ENCODE data around the gene CEMIP2.
"Not testable (repeated sequence)": the region's sequence is repeated elsewhere in the genome, so short reads cannot be mapped to it uniquely, and the experiment has no call there.

The CEMIP2 gene

DNA sequence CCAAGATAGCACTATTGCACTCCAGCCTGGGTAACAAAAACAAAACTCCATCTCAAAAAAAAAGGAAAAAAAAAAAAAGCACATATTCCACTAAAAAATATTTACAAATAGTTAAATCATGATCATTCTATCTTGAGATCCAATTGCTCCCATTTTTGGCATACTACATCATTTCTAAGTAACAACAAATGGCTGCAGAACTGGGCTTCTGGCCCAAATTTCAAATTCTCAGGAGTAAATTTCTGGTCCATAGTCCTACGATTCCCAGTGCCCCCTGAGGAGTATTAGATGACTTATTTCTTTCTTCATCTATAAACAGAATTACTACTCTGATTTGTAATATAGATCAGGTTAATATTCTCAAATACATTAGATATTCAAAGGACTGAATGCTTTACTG lies 62.1 kb downstream of the CEMIP2 start:
- DNase-seq (ENCODE audit: low spot score): no peak

DNA sequence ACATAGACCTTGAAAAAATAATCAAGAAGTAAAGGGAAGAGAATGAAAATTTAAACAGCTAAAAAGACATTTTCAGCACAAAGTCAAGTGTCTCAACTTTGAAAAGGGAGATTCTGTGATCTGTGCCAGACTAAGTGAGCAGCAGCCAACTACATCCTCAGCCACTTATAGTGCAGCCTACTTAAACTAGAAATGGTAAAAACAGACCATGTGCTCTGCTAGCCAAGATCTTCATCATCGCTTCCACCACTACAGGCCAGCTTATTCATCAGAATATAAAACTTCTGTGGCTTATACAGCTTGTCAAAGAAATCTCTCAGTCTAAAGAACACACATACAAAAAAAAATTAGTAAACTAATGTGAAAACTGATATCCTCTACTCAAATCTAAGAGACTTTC lies 63.5 kb downstream of the CEMIP2 start:
- no peak for DNase-seq (ENCODE audit: low spot score)

DNA sequence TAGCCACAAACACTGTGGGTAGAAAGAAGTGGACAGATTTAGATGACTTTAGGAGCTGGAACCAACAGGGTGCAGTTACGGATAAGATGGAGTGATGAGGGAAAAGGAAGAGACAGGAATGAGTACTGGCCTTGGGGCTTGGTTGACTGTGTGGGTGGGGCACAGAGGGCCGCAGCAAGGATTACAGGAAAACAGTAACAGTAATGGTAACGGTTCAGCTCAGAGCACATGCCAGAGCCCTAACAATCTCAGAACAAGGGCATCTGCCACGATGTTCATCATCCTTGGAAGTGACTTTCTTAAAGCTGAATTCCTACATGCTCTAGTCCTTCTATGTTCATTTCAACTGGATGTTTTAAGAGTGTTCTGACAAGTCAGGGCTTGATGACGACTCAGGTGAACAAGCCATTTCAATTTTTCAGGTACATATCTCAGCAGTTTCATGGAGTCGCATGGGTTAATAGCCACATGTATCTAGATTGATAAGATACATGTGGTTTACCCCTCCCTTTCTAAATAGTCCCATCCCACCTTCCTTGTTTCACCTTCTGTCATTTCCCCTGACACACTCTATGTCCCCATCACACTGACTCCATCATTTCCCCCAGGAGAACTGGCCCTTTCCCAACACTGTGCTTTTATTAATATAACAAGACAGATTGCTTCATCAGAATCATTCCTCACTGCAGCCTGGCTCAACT lies 65.0 kb downstream of the CEMIP2 start:
- no peak for DNase-seq (ENCODE audit: low spot score)

DNA sequence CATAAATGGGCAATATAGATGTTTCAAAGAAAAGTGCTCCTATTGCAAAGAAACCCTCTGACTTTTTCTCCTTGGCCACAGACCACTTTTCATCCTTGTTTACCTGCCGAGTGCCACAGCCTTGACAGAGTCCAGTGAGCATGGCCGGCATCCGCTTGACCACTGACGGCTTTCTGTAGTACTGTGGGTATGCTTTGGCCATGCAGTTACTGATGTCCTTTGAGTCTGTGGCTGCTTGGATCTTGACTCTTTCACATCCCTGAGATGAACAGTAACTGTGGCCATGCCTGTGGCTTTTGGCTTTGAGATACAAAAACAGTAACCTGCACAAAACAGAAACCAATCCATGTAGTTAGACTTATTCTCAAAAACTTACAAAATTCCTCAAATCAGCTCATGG lies 70.4 kb downstream of the CEMIP2 start:
- no peak for DNase-seq (ENCODE audit: low spot score)

- DNase-seq (ENCODE audit: low spot score): no peak
Measured at GRCh38 chr9:71694332-71694731, 74.0 kb downstream of the CEMIP2 start.

DNA sequence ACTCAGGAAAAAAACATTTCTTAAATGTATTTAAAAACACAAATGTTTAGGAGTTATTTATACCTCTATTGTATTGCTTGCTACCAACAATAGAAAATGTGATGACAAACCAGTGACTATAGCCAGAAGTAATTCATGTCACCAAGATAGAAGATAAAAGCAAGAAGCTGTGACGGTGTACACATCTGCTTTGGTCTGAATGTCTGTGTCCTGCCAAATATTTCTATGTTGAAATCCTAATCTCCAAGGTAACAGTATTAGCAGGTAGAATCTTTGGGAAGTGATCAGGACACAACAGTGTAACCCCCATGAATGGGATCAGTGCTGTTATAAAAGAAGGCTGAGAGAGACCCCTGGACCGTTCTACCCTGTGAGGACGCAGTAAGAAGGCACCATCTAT lies 74.7 kb downstream of the CEMIP2 start:
- no peak for DNase-seq (ENCODE audit: low spot score)

- no peak for DNase-seq (ENCODE audit: low spot score)
Measured at GRCh38 chr9:71692337-71692736, 76.0 kb downstream of the CEMIP2 start.

- not testable (repeated sequence) for DNase-seq (ENCODE audit: low spot score)
Measured at GRCh38 chr9:71691576-71691975, 76.7 kb downstream of the CEMIP2 start.

DNA sequence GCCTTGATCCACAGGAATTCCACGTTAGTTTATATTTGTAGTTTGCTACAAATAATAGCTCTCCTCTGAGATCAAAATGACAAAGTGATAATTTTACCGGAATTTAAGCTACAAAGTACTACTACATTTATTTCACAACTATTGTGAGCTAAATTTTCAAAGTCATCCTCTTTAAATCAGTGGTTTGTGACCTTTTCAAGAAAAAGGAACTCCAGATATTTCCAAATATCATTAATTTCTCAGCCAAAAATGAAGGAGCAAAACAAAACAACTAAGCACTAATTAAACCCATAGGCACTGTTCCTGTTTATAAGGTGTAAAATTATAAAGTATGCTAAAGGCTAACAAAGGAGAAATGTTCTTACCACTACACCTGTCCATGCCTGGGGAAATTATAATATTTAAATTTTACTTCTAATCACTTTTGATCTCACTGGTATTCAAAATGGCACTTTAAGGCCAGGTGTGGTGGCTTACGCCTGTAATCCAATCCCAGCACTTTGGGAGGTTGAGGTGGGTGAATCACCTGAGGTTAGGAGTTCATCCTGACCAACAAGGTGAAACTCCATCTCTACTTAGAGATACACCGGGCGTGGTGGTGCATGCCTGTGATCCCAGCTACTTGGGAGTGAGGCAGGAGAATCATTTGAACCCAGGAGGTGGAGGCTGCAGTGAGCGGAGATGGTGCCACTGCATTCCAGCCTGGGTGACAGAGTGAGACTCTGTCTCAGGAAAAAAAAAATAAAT lies 77.5 kb downstream of the CEMIP2 start:
- DNase-seq (ENCODE audit: low spot score): no peak

- DNase-seq (ENCODE audit: low spot score): no peak
Measured at GRCh38 chr9:71690063-71690688, 78.1 kb downstream of the CEMIP2 start.

DNA sequence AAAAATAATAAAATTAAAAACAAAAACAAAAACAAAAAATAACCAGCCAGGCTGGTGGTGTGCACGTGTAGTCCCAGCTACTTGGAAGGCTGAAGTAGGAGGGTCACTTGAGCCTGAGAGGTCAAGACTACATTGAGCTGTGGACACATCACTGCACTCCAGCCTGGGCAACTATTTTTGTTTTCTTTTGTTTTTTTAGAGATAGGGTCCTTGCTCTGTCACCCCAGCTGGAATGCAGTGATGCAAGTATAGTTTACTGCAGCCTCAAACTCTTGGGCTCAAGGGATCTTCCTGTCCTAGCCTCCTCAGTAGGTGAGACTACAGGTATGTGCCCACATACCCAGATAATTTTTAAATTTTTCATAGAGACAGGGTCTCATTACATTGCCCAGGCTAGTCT lies 80.6 kb downstream of the CEMIP2 start:
- DNase-seq (ENCODE audit: low spot score): no peak

- no peak for DNase-seq (ENCODE audit: low spot score)
Measured at GRCh38 chr9:71685988-71686387, 82.3 kb downstream of the CEMIP2 start.

- DNase-seq (ENCODE audit: low spot score): no peak
Measured at GRCh38 chr9:71685394-71685793, 82.9 kb downstream of the CEMIP2 start.

- DNase-seq (ENCODE audit: low spot score): no peak
Measured at GRCh38 chr9:71684566-71684965, 83.7 kb downstream of the CEMIP2 start.

GRCh38 chr9:71683598-71684235 lies 84.6 kb downstream of the CEMIP2 start:
- DNase-seq (ENCODE audit: low spot score): no peak

DNA sequence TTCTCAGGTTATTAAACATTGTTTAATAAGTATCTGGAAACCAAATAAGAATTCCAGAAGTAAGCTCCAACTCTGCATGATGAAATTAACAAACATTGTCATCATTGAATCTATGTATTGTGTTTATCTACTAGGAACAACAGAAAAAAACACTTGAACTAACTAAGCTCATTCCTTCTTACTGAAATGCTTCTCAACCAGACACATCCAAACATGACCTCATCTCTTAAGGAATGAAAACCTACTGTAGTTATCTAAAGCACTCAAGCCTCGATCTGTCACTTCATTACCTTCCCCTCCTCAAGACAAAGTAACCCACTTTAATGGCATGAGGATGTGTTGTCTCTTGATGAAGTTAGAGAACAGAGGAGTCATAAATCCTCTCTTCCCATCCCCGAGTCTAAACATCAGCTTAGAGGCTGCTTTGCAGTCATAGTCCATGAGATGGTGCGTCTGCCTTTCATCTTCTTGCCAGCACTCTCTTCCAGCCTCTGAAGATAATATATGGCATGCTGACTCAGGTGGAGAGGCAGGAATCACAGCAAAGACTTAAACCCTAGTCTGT lies 86.5 kb downstream of the CEMIP2 start:
- DNase-seq (ENCODE audit: low spot score): peak; percentile 44

GRCh38 chr9:71681104-71681707 lies 87.1 kb downstream of the CEMIP2 start:
- no peak for DNase-seq (ENCODE audit: low spot score)

DNA sequence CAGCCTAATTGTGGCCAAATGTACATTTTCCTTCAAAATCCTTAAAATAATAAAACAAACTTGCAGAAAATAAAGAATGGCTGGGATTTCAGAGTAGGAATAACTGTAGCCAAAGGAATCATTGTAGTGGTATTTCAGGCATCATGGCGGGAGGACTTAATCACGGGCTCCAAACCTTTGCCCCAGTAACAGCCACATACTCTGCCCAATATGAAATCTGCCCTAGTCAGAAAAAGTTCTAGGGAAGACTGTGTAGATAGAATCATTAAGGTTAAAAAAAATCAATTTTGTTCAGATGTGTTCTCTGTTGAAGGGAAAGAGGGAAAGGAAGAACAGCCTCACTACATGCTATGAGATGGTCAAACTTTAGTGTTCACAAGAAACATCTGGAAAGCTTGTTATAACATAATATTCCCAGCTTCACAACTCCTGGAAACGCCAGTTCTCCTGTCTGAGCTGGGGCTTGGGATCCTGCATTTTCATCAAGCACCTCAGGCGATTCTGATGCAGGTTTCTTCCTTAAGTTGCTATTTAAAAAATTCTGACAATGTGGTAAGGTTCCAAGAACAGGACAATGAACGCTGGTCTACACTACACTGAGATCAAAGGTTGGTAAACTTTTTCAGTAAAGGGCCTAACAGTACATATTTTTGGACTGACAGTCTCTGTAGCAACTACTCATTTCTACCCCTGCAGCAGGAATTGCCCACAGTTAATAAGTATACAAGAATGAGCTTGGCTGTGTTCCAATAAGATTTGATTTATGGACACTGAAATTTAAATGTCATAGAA lies 87.9 kb downstream of the CEMIP2 start:
- DNase-seq (ENCODE audit: low spot score): peak; percentile 15

GRCh38 chr9:71678999-71679398 lies 89.3 kb downstream of the CEMIP2 start:
- DNase-seq (ENCODE audit: low spot score): no peak

GRCh38 chr9:71677209-71677608 lies 91.1 kb downstream of the CEMIP2 start:
- DNase-seq (ENCODE audit: low spot score): no peak

DNA sequence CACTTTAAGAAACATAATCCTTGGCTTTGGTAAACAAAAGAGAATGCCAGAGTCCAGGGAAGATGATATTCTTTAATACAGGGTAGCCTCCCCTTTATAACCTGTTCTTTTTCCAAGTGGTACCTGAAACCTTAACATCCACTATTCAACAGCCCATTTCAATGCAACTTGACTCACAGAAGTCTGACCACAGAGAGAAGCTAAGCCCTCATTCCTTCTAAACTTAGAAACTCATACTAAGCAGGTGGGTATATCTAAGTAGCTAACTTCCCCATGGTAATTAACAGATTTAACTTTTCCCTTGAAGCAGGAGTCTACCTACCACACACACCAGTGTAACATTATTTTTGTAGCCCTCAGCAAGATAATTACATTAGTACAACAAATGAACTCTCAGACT lies 91.9 kb downstream of the CEMIP2 start:
- no peak for DNase-seq (ENCODE audit: low spot score)

Measured in AG08395 (cell line).